ENCODE data around the gene TMEM88. TPM values are rescaled to one million over a fixed set of nuclear protein-coding genes. Genes with fewer than 3 reads are reported as not detected.
"Not testable (repeated sequence)": the region's sequence is repeated elsewhere in the genome, so short reads cannot be mapped to it uniquely, and the experiment has no call there.

TMEM88 gene
- 12.3 to 15.4 TPM (median 15.2 TPM) in 3 replicates for total RNA-seq

- peak within 1 kb of the TSS; percentile 41 for H3K4me3 Mint-ChIP-seq
- peaks cover 8% of the 10 kb centered on the region for H3K36me3 Mint-ChIP-seq
- H3K4me1 Mint-ChIP-seq = peaks cover 15% of the 10 kb centered on the region
- no peaks in the 10 kb centered on the region for H3K27me3 Mint-ChIP-seq (ENCODE audit: low read depth)
- no peak within 1 kb of the TSS for H3K27ac Mint-ChIP-seq
- TF ChIP-seq CTCF (IDR thresholded peaks at IDR 0.05; ENCODE audit: unreplicated experiment) = no peak
- DNase-seq (ENCODE audit: low spot score in 2 of 2, unreplicated experiment in 2 of 2) = no peak
- no peaks in the 10 kb centered on the region for H3K9me3 Mint-ChIP-seq
Measured at GRCh38 chr17:7854851-7855659, at the start of gene TMEM88. TMEM88 (plus strand) TSS chr17:7855066; CDS start chr17:7855075, 9 bp downstream.

GRCh38 chr17:7806587-7806986 is 48.3 kb upstream of the TMEM88 start:
- no peak for TF ChIP-seq CTCF (IDR thresholded peaks at IDR 0.05; ENCODE audit: unreplicated experiment)
- H3K27me3 Mint-ChIP-seq (ENCODE audit: low read depth) = peaks cover 5% of the 10 kb centered on the region
- no peaks in the 10 kb centered on the region for H3K36me3 Mint-ChIP-seq
- no peaks in the 10 kb centered on the region for H3K9me3 Mint-ChIP-seq
- H3K4me1 Mint-ChIP-seq = peaks cover 9% of the 10 kb centered on the region
- no peak for DNase-seq (ENCODE audit: low spot score in 2 of 2, unreplicated experiment in 2 of 2)
- no peak overlapping the region for H3K27ac Mint-ChIP-seq
- no peak overlapping the region for H3K4me3 Mint-ChIP-seq

- no peak for TF ChIP-seq CTCF (IDR thresholded peaks at IDR 0.05; ENCODE audit: unreplicated experiment)
- Mint-ChIP-seq H3K27me3 (ENCODE audit: low read depth) (peaks cover 5% of the 10 kb centered on the region), H3K9me3 (no peaks in the 10 kb centered on the region), H3K4me1 (peaks cover 6% of the 10 kb centered on the region), H3K36me3 (no peaks in the 10 kb centered on the region), H3K4me3 (no peak overlapping the region), H3K27ac (no peak overlapping the region)
- DNase-seq (ENCODE audit: low spot score in 2 of 2, unreplicated experiment in 2 of 2) = no peak
Measured at GRCh38 chr17:7807206-7807605, 47.7 kb upstream of the TMEM88 start.

- DNase-seq (ENCODE audit: low spot score in 2 of 2, unreplicated experiment in 2 of 2) = no peak
- no peak for TF ChIP-seq CTCF (IDR thresholded peaks at IDR 0.05; ENCODE audit: unreplicated experiment)
- H3K27me3 Mint-ChIP-seq (ENCODE audit: low read depth) = peaks cover 5% of the 10 kb centered on the region
- peaks cover under 1% of the 10 kb centered on the region for H3K4me1 Mint-ChIP-seq
- H3K36me3 Mint-ChIP-seq = no peaks in the 10 kb centered on the region
- H3K4me3 Mint-ChIP-seq = no peak overlapping the region
- H3K27ac Mint-ChIP-seq = no peak overlapping the region
- H3K9me3 Mint-ChIP-seq = no peaks in the 10 kb centered on the region
Measured at GRCh38 chr17:7809086-7809790, 45.6 kb upstream of the TMEM88 start.

GRCh38 chr17:7809791-7810343 is 45.0 kb upstream of the TMEM88 start:
- not testable (repeated sequence) for DNase-seq (ENCODE audit: low spot score in 2 of 2, unreplicated experiment in 2 of 2); H3K27ac Mint-ChIP-seq; H3K9me3 Mint-ChIP-seq; H3K4me3 Mint-ChIP-seq; H3K27me3 Mint-ChIP-seq (ENCODE audit: low read depth); H3K36me3 Mint-ChIP-seq; H3K4me1 Mint-ChIP-seq

- Mint-ChIP-seq H3K4me3 (no peak overlapping the region), H3K4me1 (no peaks in the 10 kb centered on the region), H3K36me3 (no peaks in the 10 kb centered on the region), H3K27me3 (ENCODE audit: low read depth) (peaks cover 5% of the 10 kb centered on the region), H3K27ac (no peak overlapping the region), H3K9me3 (no peaks in the 10 kb centered on the region)
- TF ChIP-seq CTCF (IDR thresholded peaks at IDR 0.05; ENCODE audit: unreplicated experiment) = no peak
- DNase-seq (ENCODE audit: low spot score in 2 of 2, unreplicated experiment in 2 of 2) = no peak
Measured at GRCh38 chr17:7811251-7811650, 43.6 kb upstream of the TMEM88 start.
